ENCODE results near the gene MTA3.
"Not testable (repeated sequence)": the region's sequence is repeated elsewhere in the genome, so short reads cannot be mapped to it uniquely, and the experiment has no call there.

The MTA3 gene

GRCh38 chr2:42567806-42568400 is 529 bp upstream of the MTA3 start:
- no peak for DNase-seq

DNA sequence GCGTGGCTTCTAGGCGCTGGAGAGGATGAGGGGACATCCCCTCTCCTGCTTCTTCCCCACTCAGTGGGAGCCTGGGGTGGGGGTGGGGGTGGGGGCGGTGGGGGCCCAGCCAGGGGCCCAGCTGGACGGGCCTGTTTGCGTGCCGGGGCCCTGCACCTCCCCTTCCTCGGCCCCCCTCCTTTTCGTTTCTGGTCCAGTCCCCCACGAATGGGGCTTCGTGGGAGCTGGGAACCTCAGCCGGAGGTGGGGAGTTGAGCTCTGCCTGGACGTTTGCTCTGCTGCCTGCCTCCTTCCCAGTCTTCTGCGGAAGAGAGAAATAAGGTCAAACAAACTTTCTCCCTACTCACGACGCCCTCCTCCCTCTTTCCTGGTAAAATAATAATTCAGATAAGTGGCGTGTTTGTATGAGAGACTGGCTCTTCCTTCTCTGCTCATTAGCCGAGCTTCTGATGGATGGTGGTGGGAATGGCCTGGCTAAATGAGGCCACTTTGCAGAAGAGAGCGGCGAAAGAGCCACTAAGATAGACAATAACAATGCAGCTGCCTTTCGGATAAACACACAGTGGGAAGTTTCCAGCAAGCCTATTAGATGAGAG is 782 bp downstream of the MTA3 start:
- no peak for DNase-seq

- no peak for DNase-seq
Observed at GRCh38 chr2:42569883-42570282, 1.5 kb downstream of the MTA3 start.

GRCh38 chr2:42572297-42573081 is 4.1 kb downstream of the MTA3 start:
- no peak for DNase-seq

- no peak for DNase-seq
Observed at GRCh38 chr2:42573256-42573655, 4.8 kb downstream of the MTA3 start.

- no peak for DNase-seq
Observed at GRCh38 chr2:42575458-42576064, 7.1 kb downstream of the MTA3 start.

- no peak for DNase-seq
Observed at GRCh38 chr2:42578621-42579020, 10.2 kb downstream of the MTA3 start.

GRCh38 chr2:42581257-42581656 is 12.8 kb downstream of the MTA3 start:
- DNase-seq = no peak

GRCh38 chr2:42584628-42585027 is 16.2 kb downstream of the MTA3 start:
- DNase-seq = not testable (repeated sequence)

DNA sequence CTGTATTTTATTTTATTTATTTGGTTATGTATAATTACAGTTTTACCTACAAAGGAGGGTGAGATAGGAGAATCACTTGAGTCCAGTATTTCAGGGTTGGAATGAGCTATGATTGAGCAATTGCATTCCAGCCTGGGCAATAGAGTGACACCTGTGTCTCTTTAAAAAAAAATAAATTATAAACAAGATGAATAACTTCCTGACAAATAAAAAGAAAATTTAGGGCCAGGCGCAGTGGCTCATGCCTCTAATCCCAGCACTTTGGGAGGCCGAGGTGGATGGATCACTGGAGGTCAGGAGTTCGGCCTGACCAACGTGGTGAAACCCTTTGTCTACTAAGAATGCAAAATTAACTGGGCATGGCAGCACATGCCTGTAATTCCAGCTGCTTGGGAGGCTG is 17.3 kb downstream of the MTA3 start:
- DNase-seq = no peak

DNA sequence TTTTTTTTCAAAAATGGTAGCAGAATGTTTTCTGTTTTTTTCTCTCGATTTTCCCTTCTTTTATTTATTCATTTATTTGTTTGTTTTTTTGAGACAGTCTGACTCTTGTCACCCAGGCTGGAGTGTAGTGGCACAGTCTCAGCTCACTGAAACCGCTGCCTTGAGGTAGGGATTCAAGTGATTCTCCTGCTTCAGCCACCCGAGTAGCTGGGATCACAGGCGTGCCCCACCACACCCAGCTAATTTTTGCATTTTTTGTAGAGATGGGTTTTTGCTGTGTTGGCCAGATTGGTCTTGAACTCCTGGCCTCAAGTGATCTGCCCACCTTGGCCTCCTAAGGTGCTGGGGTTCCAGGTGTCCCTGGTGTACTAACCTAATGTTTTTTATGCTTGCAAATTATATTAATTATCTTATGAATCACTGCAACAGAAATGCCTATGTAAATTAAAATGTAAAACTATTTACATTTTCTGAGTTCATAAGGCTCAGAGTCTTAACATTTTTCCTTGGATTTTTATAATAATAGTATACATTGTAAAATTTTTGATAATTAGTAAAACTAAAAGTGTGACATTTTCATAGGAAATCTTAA is 19.2 kb downstream of the MTA3 start:
- no peak for DNase-seq

DNA sequence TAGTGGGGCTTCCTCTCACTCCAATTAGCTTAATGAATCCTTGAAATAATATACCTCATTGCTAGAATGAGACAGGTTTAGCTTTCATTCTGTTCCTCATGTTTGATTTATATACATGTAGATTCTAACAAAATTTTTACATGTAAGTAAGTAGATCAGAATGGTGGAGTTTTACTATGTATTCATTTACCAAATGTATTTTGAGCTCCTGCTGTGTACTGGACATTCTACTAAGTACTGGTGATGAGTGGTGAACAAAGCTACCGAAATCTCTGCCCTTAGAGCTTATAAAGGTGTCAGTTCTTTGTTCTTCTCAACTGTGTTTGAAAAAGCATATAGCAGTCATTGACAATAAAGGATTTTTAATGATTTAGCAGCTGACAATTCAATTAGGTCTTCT is 19.7 kb downstream of the MTA3 start:
- DNase-seq = no peak

GRCh38 chr2:42590176-42590575 is 21.7 kb downstream of the MTA3 start:
- no peak for DNase-seq

GRCh38 chr2:42593282-42593681 is 24.9 kb downstream of the MTA3 start:
- DNase-seq = no peak

DNA sequence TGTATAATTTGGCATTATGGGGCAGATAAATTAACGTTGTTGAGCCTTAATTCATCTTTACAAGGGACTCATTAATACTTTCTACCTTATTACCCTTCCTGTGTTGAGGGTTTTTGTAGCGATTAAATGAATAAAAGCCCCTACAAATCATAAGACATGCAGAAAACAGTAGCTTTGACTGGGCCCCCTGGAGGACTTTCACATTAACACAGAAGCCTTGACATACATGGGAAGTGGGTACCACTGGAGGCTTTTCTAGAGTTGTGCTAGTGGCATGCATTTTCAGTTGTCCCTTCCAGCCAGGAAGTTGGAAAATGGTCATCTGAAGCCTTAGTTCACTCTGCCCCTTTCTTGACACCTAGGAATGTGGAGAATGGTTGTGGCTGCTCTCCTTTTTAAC is 30.2 kb downstream of the MTA3 start:
- peak; percentile 5 for DNase-seq

GRCh38 chr2:42601076-42601475 is 32.6 kb downstream of the MTA3 start:
- no peak for DNase-seq

DNA sequence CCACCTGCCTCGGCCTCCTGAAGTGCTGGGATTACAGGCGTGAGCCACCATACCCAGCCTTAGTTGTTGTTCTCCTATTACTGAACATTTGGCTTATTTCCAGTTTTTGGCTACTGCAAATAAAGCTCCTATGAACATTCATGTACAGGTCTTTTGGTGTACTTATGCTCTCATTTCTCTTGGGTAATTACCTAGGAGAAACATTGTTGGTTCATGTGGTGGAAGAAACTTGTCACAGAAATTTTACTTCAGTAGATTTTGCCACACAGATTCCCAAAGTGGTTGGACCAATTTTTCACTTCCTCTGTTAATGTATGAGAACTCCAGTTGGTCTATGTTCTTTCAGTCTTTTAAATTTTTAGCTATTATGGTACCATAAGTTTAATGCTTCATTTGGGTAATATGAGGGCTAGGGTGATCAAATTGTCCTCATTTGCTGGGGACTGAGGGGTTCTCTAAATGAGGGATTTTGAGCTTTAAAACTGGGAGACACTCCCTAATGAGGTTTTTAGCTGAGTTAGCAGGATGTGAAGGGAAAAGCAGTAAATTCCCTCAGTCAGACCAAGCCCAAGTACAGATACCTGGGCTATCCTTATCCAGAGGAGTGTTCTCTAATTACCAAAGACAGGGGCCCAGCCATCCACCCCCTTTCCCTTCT is 33.9 kb downstream of the MTA3 start:
- peak; percentile 70 for DNase-seq

- no peak for DNase-seq
Observed at GRCh38 chr2:42602876-42603219, 34.4 kb downstream of the MTA3 start.

- not testable (repeated sequence) for DNase-seq
Observed at GRCh38 chr2:42604341-42604867, 36.0 kb downstream of the MTA3 start.

DNA sequence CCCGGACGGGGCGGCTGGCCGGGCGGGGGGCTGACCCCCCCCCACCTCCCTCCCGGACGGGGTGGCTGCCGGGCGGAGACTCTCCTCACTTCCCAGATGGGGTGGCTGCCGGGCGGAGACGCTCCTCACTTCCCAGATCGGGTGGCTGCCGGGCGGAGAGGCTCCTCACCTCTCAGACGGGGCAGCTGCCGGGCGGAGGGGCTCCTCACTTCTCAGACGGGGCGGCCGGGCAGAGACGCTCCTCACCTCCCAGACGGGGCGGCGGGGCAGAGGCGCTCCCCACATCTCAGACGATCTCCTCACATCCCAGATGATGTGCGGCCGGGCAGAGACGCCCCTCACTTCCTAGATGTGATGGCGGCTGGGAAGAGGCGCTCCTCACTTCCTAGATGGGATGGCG is 37.7 kb downstream of the MTA3 start:
- DNase-seq = not testable (repeated sequence)

- no peak for DNase-seq
Observed at GRCh38 chr2:42607101-42607637, 38.7 kb downstream of the MTA3 start.

- DNase-seq = no peak
Observed at GRCh38 chr2:42613281-42614064, 45.0 kb downstream of the MTA3 start.

All from MV-4-11 (cell line).